OCI-LY7 (cell line): ENCODE measurements around the gene GLIS2.
"Not testable (repeated sequence)": the region's sequence is repeated elsewhere in the genome, so short reads cannot be mapped to it uniquely, and the experiment has no call there.

Source experiments
- CTCF ChIP-seq: fragments of 200-600 bp; sonication (generic); conservative IDR thresholded peaks from 2 replicates; pipeline ENCODE4 v1.5.1; 2014; ENCODE audit warnings: mild to moderate bottlenecking, antibody characterized with exemption, low read length, moderate library complexity, mixed read lengths
- EZH2phosphoT487 ChIP-seq: fragments of 200-600 bp; sonication (generic); IDR thresholded peaks from 2 replicates; pipeline ENCODE4 v1.6.1; 2018; ENCODE audit warnings: low read depth, borderline replicate concordance, mild to moderate bottlenecking, mixed run types, antibody characterized with exemption, low read length, moderate library complexity, mixed read lengths

GRCh38 chr16:4333714-4334113 is 17.8 kb downstream of the GLIS2 start:
- TF ChIP-seq CTCF, EZH2phosphoT487: not testable (repeated sequence)
